NCI-H345 treated with DMSO at 0.1 percent for 48 hours (cell line): ENCODE results near the gene CETP.

Source experiments
- DNase-seq: peaks from one replicate; lab custom pipeline; 2025; ENCODE audit not compliant: unreplicated experiment; lab: John Stamatoyannopoulos, UW

CETP gene, protein sequence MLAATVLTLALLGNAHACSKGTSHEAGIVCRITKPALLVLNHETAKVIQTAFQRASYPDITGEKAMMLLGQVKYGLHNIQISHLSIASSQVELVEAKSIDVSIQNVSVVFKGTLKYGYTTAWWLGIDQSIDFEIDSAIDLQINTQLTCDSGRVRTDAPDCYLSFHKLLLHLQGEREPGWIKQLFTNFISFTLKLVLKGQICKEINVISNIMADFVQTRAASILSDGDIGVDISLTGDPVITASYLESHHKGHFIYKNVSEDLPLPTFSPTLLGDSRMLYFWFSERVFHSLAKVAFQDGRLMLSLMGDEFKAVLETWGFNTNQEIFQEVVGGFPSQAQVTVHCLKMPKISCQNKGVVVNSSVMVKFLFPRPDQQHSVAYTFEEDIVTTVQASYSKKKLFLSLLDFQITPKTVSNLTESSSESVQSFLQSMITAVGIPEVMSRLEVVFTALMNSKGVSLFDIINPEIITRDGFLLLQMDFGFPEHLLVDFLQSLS

DNA sequence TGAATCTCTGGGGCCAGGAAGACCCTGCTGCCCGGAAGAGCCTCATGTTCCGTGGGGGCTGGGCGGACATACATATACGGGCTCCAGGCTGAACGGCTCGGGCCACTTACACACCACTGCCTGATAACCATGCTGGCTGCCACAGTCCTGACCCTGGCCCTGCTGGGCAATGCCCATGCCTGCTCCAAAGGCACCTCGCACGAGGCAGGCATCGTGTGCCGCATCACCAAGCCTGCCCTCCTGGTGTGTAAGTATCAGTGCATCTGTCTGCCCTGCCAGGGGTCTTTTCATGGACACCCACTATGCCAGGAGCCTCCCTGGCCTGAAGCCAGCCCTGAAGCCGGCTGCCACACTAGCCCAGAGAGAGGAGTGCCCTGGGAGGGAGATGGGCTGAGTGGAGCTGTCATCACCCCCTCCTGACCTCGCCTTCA lies at the start of gene CETP:
Gene CETP, plus strand, starts transcription at position 100 of the 431 bp plus-strand sequence. Its CDS starts 30 bp downstream, at position 130.
- DNase-seq: no peak

- no peak for DNase-seq
Measured at GRCh38 chr16:56912746-56913708, 48.7 kb upstream of the CETP start.

DNA sequence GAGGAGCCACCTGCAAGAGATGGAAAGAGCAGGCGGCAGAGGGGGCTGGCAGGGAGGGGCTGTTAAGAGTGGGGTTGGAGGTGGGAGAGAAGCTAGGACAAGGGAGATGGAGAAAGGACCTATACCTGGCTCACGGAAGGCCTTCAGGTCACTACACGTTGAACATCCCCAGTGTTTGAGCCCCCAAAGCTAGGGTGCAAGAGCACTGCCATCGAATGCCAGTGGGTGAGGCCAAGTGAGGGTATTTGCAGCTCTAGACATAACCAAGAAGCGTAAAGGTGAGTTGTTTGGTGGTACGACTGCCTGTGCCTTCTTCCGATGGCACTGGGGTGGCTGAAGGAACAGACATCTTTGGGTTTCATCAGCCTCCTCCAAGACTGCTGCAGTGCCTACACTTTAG lies 46.9 kb upstream of the CETP start:
- no peak for DNase-seq

GRCh38 chr16:56915336-56916119 lies 46.2 kb upstream of the CETP start:
- DNase-seq: no peak

DNA sequence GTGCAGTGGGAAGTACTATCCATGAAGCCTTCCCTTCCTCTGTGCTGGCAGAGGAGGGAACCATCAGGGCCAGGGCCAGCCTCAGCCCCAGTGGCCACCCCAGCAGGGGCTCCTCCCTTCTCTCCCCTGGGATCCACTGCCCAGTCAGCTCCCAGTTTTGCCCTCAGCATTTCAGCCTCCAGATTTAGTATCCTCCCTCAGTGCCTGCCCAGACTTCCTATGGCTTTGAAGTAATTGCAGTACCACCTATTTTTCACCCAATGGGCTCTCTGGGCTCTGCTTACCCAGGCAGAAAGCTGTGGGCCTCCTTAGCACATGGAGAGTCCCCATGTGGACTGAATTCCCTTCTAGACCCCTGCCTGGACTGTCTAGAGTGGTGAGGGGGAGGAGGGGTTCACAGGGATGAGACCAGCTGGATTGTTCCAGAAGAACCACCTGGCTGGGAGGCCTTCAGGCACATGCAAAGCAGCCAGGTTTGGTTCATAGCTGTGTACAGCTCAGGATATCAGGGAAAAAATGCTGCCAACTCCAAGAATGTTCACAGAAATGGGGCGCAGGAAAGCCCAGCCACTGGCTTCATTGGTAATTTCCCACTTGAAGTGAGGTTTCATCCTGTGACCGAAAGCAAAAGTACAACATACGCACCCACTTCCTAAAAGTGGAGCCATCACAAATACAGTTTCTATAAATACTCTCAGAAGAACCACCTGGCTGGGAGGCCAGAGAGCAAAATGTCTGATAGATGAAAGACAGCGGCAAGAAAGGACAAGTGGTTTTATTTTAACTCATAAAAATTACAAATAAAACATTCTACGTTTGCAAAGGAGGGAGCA lies 45.0 kb upstream of the CETP start:
- no peak for DNase-seq

- DNase-seq: no peak
Measured at GRCh38 chr16:56918467-56919012, 43.2 kb upstream of the CETP start.

DNA sequence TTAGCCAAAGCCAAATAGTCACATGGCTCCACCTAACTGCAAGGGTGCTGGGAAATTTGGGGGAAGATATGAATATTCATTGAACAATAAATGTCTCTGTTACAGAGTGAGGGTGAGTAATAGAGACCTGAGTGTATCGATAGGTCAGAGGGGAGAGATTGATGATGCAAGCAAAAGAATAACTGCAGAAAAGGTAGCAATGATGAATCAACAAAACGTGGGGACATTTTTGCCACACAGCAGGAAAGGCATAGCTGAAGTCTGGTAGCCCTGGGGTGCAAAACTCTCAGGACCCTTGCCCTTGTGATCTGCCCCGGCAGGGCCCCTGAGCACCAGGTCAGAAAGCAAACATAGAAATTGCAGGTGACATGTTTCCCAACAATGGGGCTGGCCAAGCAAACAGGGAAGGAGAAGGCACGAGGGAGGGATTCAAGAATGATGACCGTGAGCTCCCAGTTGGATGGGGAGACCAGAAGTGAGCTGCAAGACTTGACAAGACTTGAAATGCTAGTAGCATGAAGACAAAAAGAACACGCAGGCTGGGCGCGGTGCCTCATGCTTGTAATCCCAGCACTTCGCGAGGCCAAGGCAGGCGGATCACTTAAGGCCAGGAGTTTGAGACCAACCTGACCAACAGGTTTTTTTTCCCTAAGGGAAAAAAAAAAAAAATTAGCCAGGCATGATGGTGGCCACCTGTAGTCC lies 42.5 kb upstream of the CETP start:
- no peak for DNase-seq

DNA sequence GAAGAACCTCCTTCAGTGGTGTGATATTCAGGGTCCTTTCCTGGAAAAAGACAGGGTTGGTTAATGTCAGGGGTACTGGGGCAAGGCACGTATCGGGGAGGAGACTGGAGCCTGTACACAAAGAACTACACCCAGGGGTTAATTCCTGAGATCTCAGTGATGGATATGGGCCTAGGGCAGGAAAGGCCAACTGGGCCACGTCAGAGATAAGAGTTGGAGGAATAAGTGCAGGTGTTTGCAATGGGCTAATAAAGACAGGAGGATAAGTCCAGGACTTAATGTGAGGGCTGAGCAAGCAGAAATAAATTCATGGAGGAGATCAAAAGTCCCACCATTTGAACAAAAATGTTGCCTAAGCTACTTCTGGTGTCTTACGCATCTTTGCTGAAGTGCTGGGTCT lies 40.2 kb upstream of the CETP start:
- no peak for DNase-seq

DNA sequence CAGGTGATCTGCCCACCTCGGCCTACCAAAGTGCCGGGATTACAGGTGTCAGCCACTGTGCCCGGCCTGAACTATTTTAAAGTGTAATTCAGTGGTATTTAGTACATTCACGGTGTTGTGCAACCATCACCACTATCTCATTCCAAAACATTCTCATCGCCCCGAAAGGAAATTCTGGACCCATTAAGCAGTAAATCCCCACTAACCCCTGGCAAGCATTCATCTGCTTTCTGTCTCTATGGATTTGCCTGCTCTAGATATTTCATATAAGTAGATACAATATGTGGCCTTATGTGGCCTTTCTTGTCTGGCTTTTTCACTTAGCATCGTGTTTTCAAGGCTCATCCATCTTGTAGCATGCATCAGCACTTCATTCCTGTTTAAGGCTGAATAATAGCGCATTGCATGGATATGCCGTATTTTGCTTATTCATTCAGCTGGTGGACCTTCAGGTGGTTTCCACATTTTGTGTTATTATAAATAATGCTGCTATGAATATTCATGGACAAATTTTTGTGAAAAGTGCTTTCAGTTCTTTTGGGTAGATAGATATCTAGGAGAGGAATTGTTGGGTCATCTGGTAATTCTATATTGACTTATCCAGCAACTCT lies 38.2 kb upstream of the CETP start:
- no peak for DNase-seq

DNA sequence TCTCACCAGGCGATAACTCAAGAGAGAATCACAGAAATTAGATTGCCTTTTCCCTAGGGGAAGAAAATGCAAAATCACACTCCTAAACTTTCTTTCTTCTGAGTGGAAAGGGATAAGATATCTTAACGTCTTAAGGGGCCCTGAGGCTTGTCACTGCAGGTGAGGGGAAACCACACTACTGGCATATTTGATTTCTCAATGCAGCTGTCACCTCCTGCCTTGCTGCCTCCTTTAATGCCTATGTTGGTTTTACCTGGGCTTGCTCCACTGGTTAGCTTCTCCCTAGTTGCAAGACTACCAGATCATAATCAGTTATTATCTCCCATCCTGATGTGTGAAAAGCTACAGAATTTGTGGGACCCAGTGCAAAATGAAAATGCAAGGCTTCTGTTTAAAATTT lies 34.3 kb upstream of the CETP start:
- DNase-seq: no peak

GRCh38 chr16:56929639-56930038 lies 32.1 kb upstream of the CETP start:
- no peak for DNase-seq

DNA sequence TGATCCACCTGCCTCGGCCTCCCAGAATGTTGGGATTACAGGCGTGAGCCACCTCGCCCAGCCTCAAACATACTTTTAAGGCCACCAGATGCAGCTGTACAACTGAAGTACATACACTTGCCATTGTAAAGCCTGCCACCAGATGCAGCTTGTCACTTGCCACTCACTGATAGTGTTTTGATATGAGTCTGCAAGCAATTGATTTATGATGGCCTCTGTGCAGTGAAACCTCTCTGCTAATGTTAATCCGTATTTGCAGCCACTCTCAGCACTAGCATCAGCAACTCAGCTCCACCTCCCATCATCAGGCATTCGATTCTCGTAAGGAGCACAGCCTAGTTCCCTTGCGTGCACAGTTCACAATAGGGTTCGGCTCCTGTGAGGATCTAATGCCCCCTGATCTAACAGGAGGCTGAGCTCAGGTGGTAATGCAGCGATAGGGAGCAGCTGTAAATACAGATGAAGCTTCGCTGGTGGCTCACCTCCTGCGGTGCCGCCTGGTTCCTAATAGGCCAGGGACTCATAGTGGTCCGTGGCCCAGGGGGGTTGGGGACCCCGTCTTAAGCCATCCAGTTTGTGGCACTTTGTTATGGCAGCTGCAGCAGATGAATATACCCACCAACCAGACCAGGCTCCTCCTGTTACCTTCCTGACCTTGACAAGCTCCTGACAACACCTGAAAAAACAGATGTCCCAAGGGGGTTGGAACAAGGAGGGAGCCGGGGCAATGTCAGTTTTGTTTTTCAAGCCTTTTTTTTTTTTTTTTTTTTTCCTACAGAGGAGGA lies 31.1 kb upstream of the CETP start:
- peak; percentile 65 for DNase-seq

DNA sequence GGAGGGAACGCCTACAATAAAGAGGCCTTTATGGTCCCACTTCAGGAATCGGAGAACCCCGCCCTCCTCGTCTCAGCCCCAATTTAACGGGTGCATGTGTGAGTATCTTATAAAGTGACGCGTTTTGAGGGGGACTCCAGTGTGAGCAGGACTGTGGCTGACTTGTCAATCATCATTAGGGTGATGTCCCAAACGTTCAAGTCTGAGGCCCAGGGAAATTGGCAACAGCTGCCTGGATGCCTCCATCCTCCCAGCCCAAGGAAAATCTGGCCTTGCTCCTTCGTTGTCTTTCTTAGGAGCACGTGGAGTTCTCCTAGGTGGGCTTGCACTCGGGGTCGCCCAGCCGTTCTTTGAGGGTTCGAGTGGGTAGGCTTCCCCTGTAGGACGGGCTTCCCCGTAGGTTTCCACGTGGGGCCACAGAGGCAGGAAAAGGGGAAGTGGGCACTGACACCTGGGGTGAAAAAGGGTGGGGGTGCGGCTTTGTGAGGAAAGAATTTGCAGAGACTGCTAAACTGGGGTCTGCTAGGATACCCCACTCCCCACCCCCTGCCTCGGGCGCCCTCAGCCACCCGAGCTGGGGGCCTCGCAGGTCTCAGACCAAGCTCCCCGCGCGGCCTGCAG lies 30.4 kb upstream of the CETP start:
- no peak for DNase-seq

DNA sequence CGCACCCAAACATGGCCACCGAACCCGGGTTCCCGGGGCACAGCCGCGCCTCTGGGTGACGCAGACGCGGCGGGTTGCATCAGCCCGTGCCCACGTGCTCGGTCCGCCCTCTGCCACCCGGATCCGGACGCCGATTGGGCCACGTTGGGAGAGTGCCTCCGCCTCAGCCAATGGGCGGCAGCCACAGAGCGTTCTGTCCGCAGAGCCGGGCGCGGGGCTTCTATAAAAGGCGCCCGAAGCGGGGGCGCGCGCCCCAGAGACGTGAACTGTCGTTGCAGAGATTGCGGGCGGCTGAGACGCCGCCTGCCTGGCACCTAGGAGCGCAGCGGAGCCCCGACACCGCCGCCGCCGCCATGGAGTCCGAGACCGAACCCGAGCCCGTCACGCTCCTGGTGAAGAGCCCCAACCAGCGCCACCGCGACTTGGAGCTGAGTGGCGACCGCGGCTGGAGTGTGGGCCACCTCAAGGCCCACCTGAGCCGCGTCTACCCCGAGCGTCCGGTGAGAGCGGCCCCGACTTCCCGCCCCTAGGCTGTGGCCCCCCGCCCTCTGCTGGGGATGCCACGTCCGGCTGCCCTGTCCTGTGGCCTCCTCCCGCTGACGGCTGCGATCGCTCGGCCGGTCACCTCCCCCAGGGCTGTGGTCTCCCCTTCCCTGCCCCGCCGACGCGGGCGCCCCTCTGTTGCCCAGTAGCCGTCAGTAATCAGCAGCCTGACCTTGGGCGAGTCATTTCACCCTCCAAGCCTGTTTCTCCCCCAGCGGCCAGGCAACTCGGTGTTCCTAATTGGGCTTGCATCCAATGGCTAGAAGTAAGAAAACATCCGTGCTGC lies 29.6 kb upstream of the CETP start, which contains the start of gene HERPUD1:
Gene HERPUD1, plus strand, starts transcription at position 251 of the 829 bp plus-strand sequence. Its CDS starts 103 bp downstream, at position 354.
- peak; percentile 80 for DNase-seq

DNA sequence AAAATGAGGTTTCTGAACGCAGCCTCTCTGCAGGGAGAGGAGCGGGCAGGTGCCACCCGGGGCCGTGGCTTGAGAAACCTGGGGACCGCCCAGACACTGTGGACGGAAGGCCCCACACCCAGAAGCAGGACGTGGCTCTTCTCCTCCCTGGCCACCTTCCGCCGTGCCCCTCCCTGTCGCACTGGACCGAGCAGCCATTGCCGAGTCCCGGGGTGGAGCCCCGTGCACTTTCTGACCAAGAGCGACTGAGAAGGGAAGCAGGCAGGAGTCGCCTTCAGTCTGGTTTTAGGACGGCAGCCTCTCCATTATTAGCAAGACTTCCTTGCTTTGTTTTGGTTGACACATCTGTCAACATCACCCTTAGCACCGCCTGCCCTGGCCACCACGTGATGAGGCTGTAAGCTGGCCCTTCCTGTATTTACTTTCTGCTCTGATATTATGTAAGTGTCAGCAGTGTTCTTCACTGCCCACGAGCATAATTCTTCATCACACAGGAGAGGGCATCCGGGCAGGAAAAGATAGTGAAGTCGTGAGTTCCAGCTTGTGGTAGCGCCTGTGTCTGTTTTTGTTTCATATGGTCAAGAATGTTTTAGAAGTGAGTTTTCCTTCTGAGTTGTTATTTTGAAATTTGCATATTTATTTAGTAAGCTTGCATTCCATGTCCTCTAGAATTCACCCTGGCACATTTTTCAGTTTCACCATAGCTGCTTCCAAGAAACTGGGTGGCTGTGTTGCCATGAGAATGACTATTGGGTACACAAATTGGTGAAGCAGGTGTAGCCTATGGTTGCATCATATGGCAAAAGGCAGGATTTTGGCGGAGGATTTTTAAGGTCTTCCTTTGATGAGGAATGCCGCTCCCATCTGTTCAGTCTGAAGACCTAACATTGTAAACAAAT lies 28.8 kb upstream of the CETP start:
- DNase-seq: no peak
